Femur (tissue), 1 donor: ENCODE measurements around the gene SEPTIN7.
A peak's percentile ranks its signal among the peaks of the same experiment; 100 is the strongest.

Experiments
- DNase-seq: peaks from one replicate; pipeline ENCODE4 v3.0.0-alpha.2; 2017

Gene SEPTIN7

DNA sequence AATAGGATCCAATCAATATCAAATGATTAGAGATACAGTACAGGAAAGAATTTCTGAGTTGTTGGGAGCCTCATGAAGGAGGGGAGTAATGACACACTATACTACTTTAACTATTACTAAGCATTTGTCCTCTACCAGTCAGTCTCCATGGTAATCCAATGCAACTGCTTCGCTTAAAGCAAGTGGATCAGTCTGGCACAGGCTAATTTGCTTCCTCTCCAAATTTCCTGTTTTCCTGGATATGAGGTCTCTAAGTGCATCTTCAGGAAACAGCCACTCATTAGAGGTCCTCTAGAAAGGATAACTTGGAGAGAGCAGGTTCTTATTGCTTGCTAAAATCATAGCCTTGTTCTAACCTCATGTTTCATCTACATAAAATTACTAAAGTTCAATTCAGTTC, 8.4 kb upstream of the SEPTIN7 start:
- DNase-seq, result no peak

DNA sequence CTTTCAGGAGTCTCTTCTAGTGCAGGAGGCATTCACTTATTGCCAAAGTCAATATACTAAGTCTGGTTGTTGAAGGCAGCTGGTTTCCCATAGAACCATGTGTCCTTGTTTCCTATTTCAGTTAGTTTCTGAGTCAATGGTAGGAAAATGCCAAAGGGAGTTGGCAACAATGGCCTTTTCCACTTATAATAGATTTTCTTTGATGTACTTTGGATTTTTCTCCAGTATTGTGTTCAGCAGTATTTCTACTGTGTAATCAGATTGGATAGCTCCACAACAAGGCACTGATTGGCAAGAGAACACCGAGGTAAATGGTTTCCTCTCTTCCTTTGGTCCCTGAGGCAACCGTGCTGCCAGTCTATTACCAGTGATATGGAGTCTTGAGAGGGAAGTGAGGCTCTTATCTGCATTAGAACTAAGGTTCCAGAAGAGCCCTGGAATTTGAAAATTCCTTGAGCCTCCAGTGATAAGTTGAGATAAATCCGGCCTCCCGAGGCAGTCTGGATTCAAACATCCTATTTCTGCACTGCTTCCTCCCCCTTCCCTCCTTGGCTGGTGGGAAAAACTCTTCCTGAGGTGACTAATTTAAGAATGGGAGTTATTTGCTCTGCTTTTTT, 7.9 kb upstream of the SEPTIN7 start:
- DNase-seq, result no peak

DNA sequence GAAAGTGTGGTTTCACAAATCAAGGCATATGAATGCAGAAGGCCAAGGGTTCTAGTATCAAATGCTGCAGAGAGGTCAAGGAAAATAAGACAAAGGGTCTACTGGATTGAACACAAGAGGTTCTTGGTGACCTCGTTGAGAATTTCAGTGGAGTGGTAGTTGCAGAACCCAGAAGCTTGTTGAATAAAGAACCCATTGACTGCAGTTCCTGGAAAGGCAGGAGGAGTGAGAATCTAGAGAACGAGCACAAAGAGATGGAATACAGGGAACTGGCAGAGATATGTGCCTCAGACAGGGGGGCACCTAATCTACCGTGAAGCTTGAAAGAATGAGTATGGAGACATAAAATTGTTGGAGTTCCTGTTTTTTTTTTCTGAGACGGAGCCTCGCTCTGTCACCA, 3.5 kb upstream of the SEPTIN7 start:
- DNase-seq, result no peak

- DNase-seq, result peak; percentile 95
Measured at GRCh38 chr7:35799846-35800717, 775 bp upstream of the SEPTIN7 start.

- peak; percentile 75 for DNase-seq
Measured at GRCh38 chr7:35801392-35802101, 690 bp downstream of the SEPTIN7 start.

- no peak for DNase-seq
Measured at GRCh38 chr7:35802102-35802466, 1.2 kb downstream of the SEPTIN7 start.

DNA sequence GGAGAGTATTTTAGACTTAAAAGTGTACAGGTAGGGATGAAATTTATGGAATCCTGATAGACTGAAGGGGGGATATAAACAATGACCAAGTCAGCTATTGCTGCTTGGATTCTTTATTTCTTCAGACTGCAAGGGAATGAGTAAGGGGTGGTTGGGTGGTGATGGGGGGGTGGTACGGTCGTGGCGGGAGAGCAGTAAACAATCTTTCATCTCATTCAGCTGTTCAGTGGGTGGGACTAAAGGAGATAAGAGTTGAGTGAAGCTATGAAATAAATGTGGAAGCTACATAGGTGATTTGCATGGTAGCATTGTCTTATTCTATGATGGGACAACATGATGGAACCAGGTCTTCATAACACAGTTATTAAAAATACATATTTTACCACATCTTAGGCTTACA, 1.8 kb downstream of the SEPTIN7 start:
- DNase-seq, result no peak

DNA sequence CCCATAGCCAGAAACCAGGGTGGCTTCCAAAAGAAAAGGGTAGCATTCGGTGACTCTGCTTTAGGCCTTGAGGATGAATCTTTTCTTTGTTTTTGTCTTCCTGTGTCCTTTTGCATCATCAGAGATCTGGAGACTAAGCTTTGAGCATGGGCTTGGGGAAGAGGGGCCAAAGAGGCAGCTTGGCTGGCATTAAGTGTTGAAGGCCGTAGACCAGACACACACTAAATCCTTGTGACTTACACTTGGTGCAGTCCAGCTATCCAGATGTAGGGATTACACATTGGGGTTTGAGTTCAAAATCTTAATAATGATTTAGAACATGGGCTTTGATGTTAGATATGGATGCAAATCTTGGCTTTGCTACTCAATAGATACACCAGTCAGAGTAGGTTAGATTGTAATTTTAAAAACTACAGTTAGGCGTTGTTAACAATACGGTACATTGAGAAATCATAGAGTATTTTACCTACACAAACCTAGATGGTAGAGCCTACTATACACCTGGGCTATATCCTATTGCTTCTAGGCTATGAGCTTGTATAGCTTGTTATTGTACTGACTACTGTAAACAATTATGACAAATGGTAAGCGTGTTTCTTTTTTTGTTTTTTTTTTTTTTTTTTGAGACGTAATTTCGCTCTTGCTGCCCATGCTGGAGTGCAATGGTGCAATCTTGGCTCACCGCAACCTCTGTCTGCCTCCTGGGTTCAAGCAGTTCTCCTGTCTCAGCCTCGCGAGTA, 3.5 kb downstream of the SEPTIN7 start:
- DNase-seq, result no peak

DNA sequence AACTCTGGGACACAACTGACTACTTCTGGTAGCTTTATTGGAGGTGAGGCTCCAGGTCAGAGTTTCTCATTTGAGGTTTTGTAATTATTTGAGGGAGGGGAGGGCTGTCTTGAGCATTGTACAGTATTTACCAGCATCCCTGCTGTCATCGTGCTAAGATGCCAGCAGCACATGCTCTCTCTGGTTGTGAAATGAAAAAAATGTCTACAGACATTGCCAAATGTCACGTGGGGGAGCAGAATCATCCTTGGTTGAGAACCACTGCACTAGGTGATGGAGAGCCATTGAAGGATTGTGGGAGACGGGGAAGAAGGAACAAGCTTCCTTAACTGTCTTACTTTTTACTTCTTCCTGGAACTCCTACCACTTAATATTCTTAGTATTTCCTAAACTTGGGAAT, 5.0 kb downstream of the SEPTIN7 start:
- no peak for DNase-seq

DNA sequence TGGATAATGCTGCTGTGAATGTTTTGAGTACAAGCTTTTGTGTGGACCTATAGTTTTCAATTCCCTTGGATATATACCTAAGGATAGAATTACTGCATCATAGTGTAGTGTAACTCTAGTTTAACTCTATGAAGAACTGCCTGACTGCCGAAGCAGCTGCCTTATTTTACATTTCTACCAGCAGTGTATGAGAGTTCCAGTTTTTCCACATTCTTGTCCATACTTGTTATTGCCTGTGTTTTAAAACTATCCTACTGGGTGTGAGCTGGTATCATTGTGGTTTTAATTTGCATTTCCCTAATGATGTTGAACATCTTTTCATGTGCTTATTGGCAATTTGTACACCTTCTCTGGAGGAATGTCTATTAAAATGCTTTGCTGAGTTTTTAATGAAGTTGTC, 15.7 kb downstream of the SEPTIN7 start:
- no peak for DNase-seq

DNA sequence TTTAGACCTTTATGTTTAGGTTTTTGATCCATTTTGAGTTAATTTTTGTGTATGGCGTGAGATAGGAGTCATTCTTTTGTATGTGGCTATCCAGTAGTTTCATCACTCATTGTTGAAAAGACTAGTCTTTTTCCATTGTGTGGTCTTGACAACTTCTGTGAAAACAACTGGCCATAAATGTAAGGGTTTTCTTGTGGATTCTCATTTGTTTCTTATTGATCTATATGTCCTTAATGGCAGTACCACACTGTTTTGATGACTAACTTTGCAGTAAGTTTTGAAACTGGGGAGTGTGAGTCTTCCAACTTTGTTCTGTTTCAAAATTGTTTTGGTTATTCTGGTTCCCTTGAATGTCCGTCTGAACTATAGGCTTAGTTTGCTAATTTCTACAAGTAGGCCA, 16.3 kb downstream of the SEPTIN7 start:
- DNase-seq, result no peak

DNA sequence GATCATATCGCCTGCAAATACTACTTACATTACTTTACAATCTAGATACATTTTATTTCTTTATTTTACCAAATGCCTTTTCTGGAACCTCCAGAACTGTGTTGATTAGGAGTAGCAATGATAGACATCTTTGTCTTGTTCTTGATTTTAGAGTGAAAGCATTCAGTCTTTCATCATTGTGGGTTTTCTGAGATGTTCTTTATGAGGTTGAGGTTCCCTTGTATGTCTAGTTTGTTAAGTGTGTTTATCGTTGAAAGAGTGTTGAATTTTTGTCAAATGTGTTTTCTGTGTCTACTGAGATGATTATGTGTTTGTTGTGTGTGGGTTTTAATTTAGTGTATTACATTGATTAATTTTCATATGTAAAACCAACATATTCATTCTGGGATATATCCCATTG, 17.1 kb downstream of the SEPTIN7 start:
- no peak for DNase-seq

DNA sequence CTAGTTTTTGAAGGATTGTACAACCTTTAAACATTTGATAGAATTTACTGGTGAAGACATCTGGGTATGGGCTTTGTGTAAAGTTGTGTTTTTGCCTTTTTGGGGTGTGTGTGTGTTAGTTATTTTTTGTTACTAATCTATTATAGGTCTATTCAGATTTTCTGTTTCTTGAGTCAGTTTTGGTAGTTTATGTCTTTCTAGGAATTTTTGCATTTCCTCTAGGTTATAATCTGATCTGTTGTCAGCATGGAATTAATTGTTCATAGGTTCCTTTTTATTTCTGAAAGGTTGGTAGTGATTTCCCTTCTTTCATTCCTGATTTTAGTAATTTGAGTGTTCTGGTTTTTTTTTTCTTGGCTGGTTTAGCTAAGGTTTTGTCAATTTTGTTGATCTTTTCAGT, 17.7 kb downstream of the SEPTIN7 start:
- DNase-seq, result no peak

DNA sequence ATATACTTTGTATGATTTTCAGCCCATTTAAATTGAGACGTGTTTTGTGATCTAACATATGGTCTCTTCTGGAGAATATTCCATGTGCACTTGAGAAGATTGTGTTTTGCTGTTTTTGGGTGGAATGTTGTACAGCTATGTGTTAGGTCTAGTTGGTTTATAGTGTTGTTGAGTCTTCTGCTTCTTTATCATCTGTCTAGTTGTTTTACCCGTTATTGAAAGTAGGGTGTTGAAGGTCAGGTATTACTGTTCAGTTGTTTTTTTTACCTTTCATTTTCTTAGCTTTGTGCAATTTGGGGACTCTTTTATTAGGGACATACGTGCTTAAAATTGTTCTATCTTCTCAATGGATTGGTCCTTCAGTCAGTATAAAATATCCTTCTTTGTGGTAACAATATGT, 18.5 kb downstream of the SEPTIN7 start:
- DNase-seq, result no peak

- DNase-seq, result no peak
Measured at GRCh38 chr7:35819954-35820703, 19.3 kb downstream of the SEPTIN7 start.

DNA sequence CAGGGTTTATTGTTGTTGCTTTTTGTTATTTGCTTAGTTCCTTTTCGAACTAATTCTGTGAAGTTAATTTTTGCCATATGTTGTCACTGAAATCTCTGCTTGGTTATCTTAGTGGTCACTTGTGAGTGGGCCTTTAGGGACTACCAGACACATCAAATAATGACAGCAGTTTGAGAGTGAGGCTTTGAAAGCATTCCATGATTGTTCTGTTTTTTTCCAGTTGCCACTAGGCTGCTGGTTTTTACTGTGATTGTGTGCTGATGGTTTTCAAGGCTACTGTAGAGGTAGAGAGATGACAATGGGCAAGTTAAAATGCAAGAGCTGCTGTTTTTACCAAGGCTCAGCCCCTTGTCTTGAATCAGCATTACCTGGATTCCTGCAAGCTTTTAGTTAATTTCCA, 20.0 kb downstream of the SEPTIN7 start:
- DNase-seq, result no peak

DNA sequence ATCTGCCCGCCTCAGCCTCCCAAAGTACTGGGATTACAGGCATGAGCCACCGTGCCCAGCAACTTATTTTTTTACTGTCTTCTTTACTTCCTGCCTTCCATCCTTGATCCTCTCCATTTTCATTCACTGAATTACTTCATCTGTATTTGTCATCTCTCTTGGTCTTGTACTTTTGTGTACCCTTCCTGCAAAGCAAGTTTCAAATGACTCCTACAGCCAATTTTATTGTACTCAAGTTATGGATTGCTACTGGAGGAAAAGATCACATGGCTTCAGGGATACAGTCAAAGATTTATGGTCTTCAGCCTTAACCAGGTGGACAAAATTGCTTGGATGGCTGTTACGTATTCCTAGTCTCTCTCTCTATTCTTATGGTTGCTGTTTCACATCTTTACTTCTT, 22.6 kb downstream of the SEPTIN7 start:
- DNase-seq, result no peak

GRCh38 chr7:35825974-35826373, 25.1 kb downstream of the SEPTIN7 start:
- DNase-seq, result no peak

GRCh38 chr7:35826751-35827150, 25.9 kb downstream of the SEPTIN7 start:
- DNase-seq, result no peak

DNA sequence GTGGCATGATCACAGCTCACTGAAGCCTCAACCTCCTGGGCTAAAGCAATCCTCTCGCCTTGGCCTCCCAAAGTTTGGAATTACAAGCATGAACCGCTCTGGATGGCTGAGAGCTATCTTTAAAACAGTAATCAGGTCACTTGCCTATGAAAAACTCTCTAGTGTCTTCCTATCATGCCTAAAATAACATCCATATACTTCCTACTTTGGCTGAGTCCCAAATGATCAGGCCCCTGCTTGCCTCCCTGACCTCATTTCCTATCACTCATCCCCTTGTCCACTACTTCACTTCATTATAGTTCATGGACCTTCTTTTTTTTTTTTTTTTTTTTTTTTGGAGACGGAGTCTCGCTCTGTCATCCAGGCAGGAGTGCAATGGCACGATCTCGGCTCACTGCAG, 28.0 kb downstream of the SEPTIN7 start:
- no peak for DNase-seq

DNA sequence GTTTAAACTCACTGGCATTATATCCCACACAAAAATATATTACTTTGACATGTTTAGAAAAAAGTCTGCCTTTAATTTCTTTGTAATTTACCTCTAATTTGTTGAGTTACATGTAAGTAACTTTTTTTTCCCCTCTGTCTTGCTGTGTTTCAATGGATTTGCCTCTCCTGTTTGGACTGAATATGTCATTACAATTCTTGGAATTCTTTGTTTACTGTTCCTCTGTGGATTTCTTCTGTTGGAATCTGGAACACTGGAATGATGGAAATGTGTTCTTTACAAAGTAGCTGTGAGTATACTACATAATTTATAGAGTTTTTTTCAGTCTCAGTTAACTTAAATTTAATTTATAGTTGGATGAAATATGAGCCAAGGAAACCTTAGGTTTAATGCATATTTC, 30.4 kb downstream of the SEPTIN7 start:
- no peak for DNase-seq
